HG03378 (cell line): Measurements from ENCODE around the gene SSTR3.
"Not testable (repeated sequence)": the region's sequence is repeated elsewhere in the genome, so short reads cannot be mapped to it uniquely, and the experiment has no call there.

Experiments used
- ATAC-seq: cut with Tn5 transposase; IDR thresholded peaks from one replicate; pipeline ENCODE4 v1.9.1; 2021; ENCODE audit warnings: mild to moderate bottlenecking, moderate library complexity; ENCODE audit not compliant: unreplicated experiment

The SSTR3 gene

DNA sequence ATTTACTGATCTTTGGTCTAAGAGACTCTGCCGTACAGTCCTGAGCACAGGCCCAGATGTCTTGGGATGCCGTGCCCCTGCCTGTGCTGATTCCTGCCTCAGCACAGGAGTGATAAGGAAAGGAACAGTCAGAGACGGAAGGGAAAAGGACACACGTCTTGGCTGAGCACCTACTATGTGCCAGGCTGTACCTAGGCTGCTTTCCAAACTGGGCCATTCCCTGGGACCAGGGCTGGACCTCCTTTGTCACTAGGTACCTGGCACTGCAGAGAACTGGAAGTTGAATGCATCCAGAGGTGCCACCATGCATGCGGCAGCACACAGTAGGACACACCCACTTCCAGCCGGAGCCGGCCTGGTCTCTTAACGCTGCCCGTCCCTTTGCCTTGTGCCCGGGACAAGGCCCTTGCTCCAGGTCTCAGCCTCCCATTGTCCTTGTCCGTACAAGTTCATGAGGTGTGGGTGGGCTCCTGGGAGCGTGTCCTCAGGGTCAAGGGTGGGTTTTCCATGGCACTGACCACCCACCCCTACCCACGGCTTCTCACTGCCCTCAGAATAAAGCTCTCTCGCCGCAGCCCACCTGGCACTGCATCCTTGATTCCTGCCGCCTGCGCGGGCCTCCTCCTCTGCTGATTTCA is 1.1 kb upstream of the SSTR3 start:
- ATAC-seq, result no peak

DNA sequence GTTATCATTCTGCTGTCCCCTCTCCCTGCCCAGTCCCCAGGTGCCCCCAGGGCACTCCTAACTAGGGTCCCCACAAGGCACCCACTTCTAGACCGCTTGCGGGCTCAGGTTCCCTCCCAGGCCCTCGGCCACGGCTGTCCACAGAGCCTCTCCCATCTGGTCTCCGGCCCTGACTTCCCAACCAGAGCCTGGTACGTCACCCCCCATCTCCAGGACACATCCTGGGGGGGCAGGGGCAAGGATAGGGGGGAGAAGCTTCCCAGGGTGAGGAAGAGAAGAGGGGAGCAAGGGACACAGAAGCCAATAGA is 457 bp downstream of the SSTR3 start:
- ATAC-seq, result no peak

DNA sequence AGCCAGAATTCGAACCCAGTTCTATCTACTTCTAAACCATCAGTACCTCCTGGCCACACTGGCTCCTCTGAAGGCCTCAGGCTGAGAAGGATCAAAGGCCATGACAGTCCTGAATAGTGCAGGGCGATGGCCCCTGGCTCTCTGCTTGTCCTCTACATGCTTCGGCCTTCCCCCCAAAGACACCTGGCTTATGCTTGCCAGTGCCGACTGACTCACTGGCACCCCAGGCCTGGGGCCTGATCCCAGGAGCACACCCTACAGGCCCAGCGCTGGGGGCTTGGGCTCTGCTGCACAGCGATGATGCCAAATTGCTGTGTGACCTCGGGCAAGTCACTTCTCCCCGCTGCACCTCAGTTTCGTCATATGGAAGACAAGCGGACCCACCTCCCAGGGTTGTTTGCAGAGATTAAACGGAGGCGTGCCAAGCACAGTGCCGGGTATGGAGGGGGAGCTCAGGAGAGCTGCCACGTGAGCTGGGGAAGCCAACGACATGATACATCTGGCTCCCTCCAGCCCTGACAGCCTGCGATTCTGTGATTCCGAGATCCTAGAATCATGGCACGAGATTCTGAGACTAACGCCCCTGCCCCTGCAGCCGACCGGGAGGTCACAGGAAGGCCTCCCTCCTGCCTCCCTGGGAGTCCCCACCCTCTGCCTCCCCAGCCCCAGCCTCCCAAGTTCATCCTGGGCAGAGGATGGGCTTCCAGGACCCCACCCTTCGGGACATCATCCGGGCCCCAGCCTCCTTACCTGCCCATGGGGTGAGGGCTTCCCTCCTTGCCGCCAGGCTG is 1.0 kb downstream of the SSTR3 start:
- ATAC-seq, result no peak

DNA sequence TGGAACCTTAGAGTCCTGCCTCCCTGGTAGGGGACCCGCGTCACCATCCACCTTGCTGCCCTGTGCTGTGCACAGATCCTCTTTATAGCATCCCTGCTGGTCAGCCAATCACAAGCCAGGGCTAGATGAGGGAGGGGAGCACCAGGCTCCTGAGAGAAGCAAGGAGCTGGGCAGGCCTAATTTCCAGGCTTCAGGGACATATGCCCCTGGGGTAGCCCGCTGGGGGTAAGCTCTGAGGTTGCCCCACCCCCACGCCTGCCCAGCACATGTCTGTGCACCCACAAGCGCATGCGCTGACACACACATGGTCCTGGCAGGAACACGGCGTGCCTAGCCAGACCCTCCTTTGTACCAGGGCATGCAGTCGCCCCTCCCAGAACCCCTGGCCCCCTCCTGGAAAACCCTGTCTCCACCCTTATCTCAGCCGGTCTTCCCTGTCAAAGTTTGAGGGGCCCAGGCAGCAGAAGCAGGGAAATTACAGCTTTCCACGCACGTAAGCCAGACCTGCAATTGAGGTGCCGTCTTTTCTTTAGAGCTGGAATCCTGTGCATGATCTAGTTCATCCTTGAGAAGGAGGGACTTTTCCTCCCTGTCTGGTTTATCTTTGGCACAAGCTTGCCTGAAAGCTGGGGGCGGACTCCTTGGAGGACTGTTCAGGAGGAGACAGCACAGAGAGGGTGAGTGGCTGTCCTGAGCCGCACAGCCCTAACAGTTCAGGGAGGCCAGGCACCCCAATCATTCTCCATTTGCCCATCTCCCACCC is 2.1 kb downstream of the SSTR3 start:
- no peak for ATAC-seq

DNA sequence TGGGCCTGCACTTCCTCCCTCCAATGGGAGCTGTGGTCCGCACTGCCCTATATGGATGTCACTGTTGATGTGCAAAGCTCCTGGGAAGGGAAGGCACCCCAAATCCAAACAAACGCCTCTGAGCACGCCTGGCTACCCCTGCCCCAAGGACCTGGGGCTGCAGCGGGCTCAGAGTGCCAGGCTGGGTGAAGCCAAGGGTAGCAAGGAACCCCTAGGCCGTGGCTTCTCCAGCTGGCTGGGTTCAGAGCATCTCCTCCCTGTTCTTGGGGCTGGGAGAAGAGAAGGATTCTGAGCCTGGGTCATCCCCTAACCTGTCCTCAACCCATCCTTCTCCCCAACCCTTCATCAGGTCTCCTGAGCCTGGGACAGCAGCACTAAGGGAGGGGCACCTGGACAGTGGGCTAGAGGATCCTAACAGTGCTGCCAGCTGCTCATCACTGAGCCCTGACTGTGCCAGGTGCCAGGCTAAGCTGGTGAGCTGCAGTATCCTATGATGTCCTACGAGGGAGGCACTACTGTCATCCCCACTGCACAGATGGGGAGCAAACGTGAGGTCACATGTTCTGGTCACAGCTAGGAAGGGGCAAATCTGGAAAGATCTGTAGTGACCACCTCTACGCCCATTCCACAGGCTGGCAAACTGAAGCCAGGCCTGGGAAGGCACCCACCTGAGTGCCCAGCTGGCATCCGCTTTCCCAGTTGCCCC is 3.0 kb downstream of the SSTR3 start:
- no peak for ATAC-seq

DNA sequence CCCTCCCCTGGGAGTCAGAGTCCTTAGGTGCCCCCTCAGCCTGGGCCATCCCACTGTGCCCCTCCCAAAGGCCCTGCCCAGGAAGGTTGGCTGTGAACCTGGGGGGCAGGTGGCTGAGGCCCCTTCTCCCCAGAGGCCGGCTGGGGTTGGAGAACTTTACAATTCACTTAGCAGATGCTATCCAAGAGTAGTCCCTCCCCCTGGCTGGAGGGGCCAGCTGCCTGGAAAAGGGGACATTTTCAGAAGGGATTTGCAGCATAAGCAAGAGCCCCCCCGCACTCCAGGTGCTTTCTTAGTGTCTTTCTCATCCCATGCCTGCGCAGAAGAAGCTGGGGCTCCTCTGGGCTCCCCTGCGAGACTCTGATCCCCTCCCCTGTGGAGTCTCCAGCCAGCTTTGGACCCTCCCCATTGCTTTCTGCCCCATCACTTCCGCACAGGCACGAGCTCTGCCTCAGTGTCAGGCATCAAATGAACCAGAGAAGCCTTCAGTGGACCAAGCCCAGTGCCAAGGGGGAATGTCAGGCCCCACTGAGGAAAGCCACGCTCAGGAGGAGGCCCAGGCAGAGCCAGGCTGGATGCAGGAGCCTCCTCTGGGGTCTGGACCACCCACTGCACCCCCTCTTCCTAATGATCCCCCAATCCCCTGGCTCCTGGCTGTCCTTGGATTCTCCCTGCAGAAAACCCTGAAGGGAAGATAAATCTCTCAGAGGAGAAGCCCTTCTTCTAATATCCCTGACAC is 3.7 kb downstream of the SSTR3 start:
- no peak for ATAC-seq

DNA sequence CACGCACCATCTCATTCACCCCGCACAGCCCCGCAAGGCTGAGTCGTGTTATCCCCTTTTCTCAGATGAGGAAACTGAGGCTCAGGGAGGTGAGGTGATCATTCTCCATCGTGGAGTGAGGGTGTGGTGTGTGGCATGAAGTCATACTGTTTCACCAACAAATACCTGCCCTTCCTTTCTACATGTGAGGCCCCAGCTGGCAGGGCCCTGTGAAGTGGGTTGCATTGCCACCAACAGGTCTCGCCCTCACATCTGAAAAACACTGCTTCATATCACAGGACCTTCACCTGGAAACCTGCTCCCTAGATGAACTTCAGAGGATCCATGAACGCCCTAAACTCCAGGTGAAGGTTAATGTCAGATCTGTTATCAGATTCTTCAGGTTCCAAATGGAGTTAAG is 4.3 kb downstream of the SSTR3 start:
- no peak for ATAC-seq

DNA sequence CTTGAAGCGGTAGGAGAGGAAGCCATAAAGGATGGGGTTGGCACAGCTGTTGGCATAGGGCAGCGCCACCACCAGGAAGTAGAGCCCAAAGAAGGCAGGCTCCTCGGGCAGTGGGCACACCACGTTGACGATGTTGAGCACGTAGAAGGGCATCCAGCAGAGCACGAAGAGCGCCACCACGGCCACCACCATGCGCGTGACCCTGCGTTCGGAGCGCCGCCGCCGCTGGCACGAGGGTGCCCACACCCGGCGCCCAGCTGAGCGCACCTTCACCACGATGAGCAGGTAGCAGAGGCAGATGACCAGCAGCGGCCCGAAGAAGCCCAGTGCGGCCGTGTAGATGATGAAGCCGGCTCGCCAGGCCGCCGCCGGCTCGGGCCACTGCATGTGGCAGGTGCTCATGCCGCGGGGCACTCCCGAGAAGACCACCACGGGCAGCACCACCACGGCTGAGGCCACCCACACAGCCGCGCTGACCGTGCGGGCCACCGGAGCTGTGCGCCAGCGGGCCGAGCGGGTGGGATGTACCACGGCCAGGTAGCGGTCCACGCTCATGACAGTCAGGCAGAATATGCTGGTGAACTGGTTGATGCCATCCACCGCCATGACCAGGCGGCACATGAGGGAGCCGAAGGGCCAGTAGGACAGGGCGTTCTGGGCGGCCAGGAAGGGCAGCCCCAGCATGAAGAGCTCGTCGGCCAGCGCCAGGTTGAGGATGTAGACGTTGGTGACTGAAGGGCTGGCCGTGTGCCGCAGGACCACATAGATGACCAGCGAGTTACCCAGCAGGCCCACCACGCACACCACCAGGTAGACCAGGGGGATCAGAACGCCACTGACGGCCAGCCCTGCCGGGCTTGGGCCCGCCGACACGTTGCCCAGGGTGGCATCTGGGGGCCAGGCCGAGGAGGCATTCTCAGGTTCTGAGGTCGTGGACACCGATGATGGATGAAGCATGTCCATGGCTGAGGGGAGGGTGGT is 5.1 kb downstream of the SSTR3 start:
- no peak for ATAC-seq

DNA sequence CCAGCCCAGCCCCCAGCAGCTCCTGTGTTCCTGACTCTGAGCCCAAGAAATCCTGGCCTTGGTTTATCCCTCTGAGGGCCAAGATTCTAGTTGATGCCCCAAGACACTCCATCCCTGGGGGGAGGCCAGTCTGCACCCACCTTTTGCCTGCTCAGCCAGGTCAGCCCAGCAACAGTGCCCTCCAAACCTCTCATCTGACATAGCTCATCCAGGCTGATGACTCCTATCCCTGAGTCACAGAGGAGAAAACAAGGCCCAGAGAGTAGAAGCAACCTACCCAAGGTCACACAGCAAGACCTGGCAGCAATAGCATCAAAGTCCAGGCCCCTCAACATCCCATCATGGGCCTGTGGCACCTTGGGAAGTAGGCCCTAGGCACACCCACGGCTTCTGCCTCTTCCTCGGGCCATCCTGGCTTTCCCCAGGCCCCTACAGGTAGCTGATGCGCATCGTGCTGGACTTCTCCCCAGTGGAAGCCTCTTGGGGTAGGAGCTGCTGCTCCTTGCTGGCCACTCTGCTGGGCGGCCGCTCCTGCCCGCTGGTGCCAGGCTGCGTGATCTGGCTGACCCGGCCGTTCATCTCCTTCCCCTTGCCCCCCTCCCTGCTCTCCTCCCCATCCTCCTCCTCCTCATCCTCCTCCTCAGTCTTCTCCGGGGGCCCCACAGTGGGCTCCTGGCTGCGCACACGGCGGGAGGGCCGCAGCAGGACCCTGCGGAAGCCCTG is 6.0 kb downstream of the SSTR3 start:
- ATAC-seq, result no peak

DNA sequence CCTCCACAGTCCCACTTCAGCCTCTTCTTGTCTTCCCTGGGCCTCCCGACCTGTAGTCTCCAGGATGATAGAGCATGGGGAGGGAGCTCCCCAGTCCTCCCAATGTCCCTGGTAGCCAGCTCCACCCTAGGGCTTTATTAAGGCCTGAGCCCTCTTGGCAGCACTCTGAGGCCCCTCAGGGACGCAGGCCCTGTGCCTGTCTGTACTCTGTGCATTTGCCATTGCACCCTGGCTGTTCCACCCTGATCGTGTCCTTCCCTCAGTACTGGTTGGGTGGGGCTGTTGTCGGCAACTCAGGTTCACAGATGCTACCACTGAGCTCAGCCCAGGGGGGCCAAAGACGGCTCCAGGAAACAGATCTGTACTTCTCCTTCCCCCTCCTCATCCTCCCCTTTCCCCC is 7.2 kb downstream of the SSTR3 start:
- ATAC-seq, result no peak

DNA sequence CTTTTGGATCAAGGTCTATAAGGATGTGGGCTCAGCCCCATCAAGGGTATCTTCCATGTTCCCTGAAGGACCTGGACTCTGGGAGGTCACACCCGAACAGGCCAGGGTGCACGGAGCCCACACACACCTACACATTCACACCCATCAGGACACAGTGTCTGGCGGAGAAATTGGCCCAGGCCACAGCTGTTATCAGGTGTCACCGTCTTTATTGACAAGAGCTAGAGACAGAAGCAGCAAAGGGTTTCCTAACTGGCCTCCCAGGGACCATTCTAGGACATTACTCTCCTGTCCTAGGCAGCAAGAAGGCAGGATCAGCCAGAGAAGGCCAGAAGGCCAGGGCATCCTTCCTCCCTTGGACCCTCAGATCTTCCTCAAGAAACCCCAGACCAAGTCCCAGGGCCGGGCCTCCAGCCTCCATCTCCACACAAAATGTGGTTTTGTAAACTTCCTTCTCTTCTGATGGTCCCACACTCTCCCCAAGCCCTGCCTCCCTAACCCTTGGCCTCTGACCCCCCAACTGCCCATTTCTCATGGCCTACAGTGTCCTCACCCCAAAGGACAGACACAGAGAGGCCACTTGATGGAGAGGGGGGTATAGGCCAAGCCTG is 8.1 kb downstream of the SSTR3 start:
- ATAC-seq, result no peak

DNA sequence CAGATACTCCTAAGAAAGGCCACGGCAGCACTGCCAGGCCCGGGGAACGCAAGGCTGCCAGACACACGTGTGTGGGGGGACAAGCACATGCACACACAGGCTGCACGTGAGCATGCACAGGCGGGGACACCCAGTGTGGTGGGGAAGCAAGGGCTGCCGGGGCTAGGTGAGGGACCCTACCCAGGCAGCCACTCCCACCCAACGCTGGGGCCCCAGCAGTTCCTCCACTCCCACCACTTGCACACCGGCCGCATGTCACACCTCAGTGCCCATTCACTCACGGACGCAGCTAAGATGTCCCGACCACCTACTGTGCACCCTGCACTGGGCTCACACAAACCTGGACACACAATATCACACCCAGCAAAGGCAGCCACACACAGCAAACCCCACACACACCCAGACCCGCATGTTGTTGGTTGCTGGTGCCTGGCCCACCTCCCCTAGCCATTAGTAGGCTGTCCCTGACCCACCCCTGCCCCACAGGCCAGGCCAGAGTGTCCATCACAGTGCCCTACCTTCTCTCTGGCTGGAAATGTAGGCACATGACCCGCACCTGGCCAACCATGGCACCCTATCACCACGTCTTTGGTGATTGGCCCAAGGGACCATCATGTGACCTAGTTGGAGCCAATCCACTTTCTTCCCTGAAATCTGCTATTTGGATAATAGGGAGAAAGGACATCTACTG is 8.8 kb downstream of the SSTR3 start:
- ATAC-seq, result no peak

DNA sequence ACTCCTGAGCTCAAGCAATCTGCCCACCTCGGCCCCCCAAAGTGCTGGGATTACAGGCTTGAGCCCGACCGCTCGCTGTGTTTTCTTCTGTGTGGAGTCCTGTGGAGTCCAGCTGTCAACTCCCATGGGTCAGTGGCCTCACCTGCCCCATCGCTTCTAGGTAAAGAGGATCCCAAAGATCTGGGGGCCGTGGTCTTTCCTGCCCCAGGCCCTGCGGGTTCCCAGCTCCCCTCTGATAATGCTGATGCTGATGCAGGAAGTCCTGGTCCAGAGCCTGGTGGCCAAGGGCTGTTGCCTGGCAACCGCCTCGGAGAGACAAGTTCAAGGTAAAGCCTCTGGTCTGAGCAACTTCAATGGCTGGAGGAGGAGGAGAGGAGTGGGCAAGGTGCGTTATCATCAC is 9.6 kb downstream of the SSTR3 start:
- no peak for ATAC-seq

DNA sequence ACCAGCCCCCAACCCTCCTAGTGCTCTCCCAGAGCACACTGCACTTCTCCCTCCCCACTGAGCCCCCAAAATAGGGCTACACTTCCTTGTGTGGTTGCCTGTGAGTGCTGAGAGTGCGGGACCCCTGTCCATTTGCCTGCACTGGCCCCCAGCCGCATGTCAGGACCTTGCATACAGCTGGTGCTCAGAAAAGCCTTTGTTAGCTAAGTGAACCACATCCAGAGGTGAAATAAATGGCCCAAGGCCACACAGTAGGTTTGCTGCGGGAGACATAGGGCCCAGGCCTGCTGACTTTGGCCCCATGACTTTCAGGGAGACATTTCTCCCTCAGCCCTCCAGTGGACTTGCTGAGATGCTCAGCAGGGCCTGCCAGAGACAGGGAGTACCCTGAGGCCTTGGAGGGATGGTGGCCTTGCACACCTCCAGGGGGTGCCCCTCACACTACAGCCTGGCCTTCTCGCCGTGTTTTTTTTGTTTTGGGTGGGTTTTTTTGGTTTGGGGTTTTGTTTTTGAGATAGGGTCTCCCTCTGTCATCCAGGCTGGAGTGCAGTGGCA is 10.2 kb downstream of the SSTR3 start:
- no peak for ATAC-seq

DNA sequence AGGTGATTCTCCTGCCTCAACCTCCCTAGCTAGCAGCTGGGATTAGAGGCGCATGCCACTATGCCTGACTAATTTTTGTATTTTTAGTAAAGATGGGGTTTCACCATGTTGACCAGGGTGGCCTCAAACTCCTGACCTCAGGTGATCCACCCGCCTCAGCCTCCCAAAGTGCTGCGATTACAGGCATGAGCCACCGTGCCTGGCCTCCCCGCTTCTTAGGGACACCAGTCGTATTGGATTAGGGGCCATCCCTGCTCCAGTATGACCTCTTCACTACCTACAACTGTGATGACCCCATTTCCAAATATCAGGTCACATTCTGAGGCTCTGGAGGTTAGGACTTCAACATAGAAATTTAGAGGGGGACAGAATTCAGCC is 10.8 kb downstream of the SSTR3 start:
- ATAC-seq, result not testable (repeated sequence)

DNA sequence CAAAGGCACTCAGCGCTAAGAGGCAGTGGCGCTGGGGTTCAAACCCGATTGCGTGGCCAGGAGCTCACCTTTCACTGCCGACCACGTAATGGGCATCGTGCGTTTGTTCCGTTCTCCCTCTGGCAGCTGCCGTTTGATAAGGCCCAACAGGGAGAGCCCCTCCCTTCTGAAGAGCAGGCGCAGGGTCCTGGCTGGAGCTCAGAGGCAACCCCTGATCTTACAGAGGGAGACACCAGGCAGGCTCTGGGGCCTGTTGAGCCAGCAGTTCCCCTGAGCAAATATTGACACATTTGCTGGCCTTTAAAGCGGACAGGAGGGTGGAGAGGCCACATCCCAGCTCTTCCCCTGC is 12.5 kb downstream of the SSTR3 start:
- ATAC-seq, result peak; percentile 3

DNA sequence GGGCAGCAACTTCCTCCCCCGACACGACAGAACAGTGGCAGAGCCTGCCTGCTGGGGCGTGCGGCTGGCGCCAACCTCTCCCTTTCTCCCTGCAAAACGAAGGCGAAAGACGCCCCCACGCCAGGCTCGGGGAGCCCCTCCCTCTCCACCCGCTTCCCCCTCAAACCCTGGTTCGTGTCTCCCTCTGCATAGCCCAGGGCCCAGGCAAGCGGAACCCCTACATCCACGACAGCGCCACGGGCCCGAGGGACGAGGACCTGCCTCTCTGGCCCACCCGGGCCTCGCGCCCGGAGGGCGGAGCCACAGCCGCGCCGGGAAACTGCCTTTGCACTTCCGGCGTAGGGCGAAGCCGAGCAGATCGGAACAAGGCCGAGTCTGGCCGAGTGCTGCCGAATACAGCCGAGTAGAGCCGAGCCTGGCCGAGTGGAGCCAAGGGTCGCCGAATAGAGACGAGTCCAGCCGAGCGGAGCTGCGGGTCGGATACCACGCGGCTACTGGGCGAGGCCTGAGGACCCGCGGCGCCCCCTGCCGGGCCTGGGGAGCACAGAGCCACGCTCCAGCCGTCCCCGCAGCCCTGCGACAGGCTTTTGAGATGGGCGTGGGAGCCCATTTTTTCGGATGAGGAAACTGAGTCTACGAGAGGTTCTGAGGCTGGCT is 13.0 kb downstream of the SSTR3 start:
- peak; percentile 77 for ATAC-seq
